H1 (cell line): ENCODE measurements around the gene GALNT17. TPM values are rescaled to one million over a fixed set of nuclear protein-coding genes. Genes with fewer than 3 reads are reported as not detected.

Experiments
- CTCF ChIA-PET: fragments of 300-600 bp; sonication (Branson Sonifier 250); formaldehyde crosslinking; loops from one replicate; lab custom pipeline; 2021; ENCODE audit not compliant: partially characterized antibody; lab: Charles Lee
- POLR2A ChIA-PET: fragments of 300-600 bp; sonication (Branson Sonifier 250); formaldehyde crosslinking; loops from one replicate; lab custom pipeline; 2021; ENCODE audit warnings: inconsistent platforms; ENCODE audit not compliant: partially characterized antibody; lab: Charles Lee
- DNase-seq, 2 experiments: peaks; one replicate each; pipeline versions ENCODE4 v3.0.0 to v3.0.0-alpha.2; 2010 to 2022; ENCODE audit warnings: low spot score in 2 of 2, low read depth in 1 of 2, mixed read lengths in 1 of 2
- FAIRE-seq: peaks from 2 replicates; lab custom pipeline; 2011; peaks lifted over from hg19 to GRCh38; lab: Jason Lieb, UNC
- H2AFZ ChIP-seq: 2 replicates; pipeline ENCODE4 v1.8.1; 2012; ENCODE audit warnings: low read length, inconsistent platforms
- H2AK5ac ChIP-seq: 2 replicates; pipeline ENCODE4 v1.6.1; 2013; ENCODE audit warnings: low read depth, low read length
- H2BK120ac ChIP-seq: replicated peaks from 2 replicates; pipeline ENCODE3; 2013; ENCODE audit warnings: low read depth, low read length, inconsistent platforms
- H2BK12ac ChIP-seq: 2 replicates; pipeline ENCODE4 v1.6.1; 2013; ENCODE audit warnings: low read depth, low read length
- H2BK15ac ChIP-seq: 2 replicates; pipeline ENCODE4 v1.6.1; 2013; ENCODE audit warnings: low read length
- H2BK20ac ChIP-seq: 2 replicates; pipeline ENCODE4 v1.6.1; 2013; ENCODE audit warnings: low read length
- H2BK5ac ChIP-seq: 2 replicates; pipeline ENCODE4 v1.6.1; 2013; ENCODE audit warnings: low read depth, low read length
- H3K14ac ChIP-seq: 2 replicates; pipeline ENCODE4 v1.6.1; 2013; ENCODE audit warnings: inconsistent platforms; ENCODE audit not compliant: insufficient read length
- H3K18ac ChIP-seq: 2 replicates; pipeline ENCODE4 v1.6.1; 2013; ENCODE audit warnings: low read length; ENCODE audit errors: extremely low read depth
- H3K23ac ChIP-seq: 2 replicates; pipeline ENCODE4 v1.6.1; 2013; ENCODE audit warnings: inconsistent platforms; ENCODE audit not compliant: insufficient read length
- H3K23me2 ChIP-seq: 2 replicates; pipeline ENCODE4 v1.6.1; 2013; ENCODE audit warnings: low read depth, low read length
- H3K27ac ChIP-seq: 2 replicates; pipeline ENCODE4 v1.6.1; 2011; ENCODE audit warnings: low read depth, low read length, inconsistent platforms
- H3K27me3 ChIP-seq, 4 experiments: replicated peaks in 1 of 4; 1 replicate in 1 of 4; 2 replicates in 3 of 4; pipeline versions ENCODE4 v1.6.1 to v1.8.1; 2011 to 2013; ENCODE audit warnings: low read length in 3 of 4, mild to moderate bottlenecking in 3 of 4, inconsistent platforms in 2 of 4, mixed read lengths in 2 of 4, moderate library complexity in 1 of 4; ENCODE audit not compliant: control insufficient read depth in 3 of 4, insufficient read depth in 3 of 4; ENCODE audit errors: extremely low read depth in 1 of 4
- H3K36me3 ChIP-seq, 4 experiments: 2 replicates each; pipeline versions ENCODE4 v1.6.1 to v1.8.1; 2011 to 2013; ENCODE audit warnings: mild to moderate bottlenecking in 4 of 4, low read length in 3 of 4, moderate library complexity in 2 of 4, control low read depth in 1 of 4, inconsistent platforms in 1 of 4; ENCODE audit not compliant: insufficient read depth in 4 of 4, control insufficient read depth in 2 of 4
- H3K4ac ChIP-seq: replicated peaks from 2 replicates; pipeline ENCODE3; 2013; ENCODE audit warnings: low read length, low read depth, mixed read lengths, inconsistent platforms; ENCODE audit not compliant: insufficient read length
- H3K4me1 ChIP-seq, 4 experiments: replicated peaks in 1 of 4; 1 replicate in 1 of 4; 2 replicates in 3 of 4; pipeline versions ENCODE4 v1.6.1 to v1.8.1; 2011 to 2013; ENCODE audit warnings: low read length in 3 of 4, inconsistent platforms in 2 of 4, mixed read lengths in 1 of 4; ENCODE audit not compliant: insufficient read depth in 4 of 4, control insufficient read depth in 3 of 4
- H3K4me2 ChIP-seq, 2 experiments: 2 replicates each; pipeline versions ENCODE4 v1.6.1 to v1.8.1; 2011 to 2013; ENCODE audit warnings: low read depth in 2 of 2, low read length in 2 of 2, control low read depth in 1 of 2, inconsistent platforms in 1 of 2, mild to moderate bottlenecking in 1 of 2; ENCODE audit not compliant: insufficient read depth in 1 of 2
- H3K4me3 ChIP-seq, 4 experiments: fragments of 200-600, 300-600 bp in 1 of 4; sonication (generic), shearing (Covaris generic), sonication (Bioruptor Twin) in 1 of 4; 2 replicates each; pipeline versions ENCODE4 v1.5.1 to v1.8.1; 2011 to 2016; ENCODE audit warnings: low read length in 4 of 4, low read depth in 3 of 4, control low read depth in 2 of 4, inconsistent platforms in 2 of 4, mild to moderate bottlenecking in 2 of 4, mixed read lengths in 1 of 4, moderate library complexity in 1 of 4; ENCODE audit not compliant: insufficient read depth in 2 of 4; ENCODE audit errors: extremely low read depth in 1 of 4
- H3K56ac ChIP-seq: replicated peaks from 2 replicates; pipeline ENCODE3; 2013; ENCODE audit warnings: low read depth, mild to moderate bottlenecking, mixed read lengths, low read length, inconsistent platforms; ENCODE audit not compliant: insufficient read length
- H3K79me1 ChIP-seq: 2 replicates; pipeline ENCODE4 v1.6.1; 2013; ENCODE audit warnings: low read depth, low read length, control low read depth
- H3K79me2 ChIP-seq, 2 experiments: 2 replicates each; pipeline versions ENCODE4 v1.6.1 to v1.8.1; 2012 to 2013; ENCODE audit warnings: low read length in 2 of 2, mild to moderate bottlenecking in 2 of 2, inconsistent platforms in 1 of 2; ENCODE audit not compliant: insufficient read depth in 2 of 2, control insufficient read depth in 1 of 2
- H3K9ac ChIP-seq, 4 experiments: replicated peaks in 1 of 4; 1 replicate in 1 of 4; 2 replicates in 3 of 4; pipeline versions ENCODE4 v1.6.1 to v1.8.1; 2011 to 2013; ENCODE audit warnings: low read depth in 3 of 4, low read length in 3 of 4, control low read depth in 2 of 4, mild to moderate bottlenecking in 2 of 4, moderate library complexity in 2 of 4, inconsistent platforms in 1 of 4; ENCODE audit errors: extremely low read depth in 1 of 4
- H3K9me3 ChIP-seq, 2 experiments: 2 replicates each; pipeline versions ENCODE4 v1.6.1 to v1.8.1; 2012 to 2013; ENCODE audit warnings: mild to moderate bottlenecking in 2 of 2, moderate library complexity in 2 of 2, control low read depth in 1 of 2, inconsistent platforms in 1 of 2, low read depth in 1 of 2, low read length in 1 of 2, mixed read lengths in 1 of 2; ENCODE audit not compliant: insufficient read depth in 2 of 2
- H4K20me1 ChIP-seq, 2 experiments: replicated peaks in 1 of 2; 2 replicates each; pipeline versions ENCODE3 to v1.8.1; 2011 to 2013; ENCODE audit warnings: inconsistent platforms in 2 of 2, low read length in 2 of 2, mild to moderate bottlenecking in 1 of 2; ENCODE audit not compliant: insufficient read depth in 2 of 2, control insufficient read depth in 1 of 2
- H4K5ac ChIP-seq: 2 replicates; pipeline ENCODE4 v1.6.1; 2013; ENCODE audit warnings: low read length, low read depth, mixed read lengths, inconsistent platforms; ENCODE audit not compliant: insufficient read length
- H4K8ac ChIP-seq: 2 replicates; pipeline ENCODE4 v1.8.0; 2013; ENCODE audit warnings: mild to moderate bottlenecking, moderate library complexity, low read length, inconsistent platforms; ENCODE audit not compliant: insufficient read depth; ENCODE audit errors: extremely low read depth
- H4K91ac ChIP-seq: replicated peaks from 2 replicates; pipeline ENCODE3; 2013; ENCODE audit warnings: low read length, mixed read lengths, inconsistent platforms; ENCODE audit not compliant: insufficient read length
- BCL11A ChIP-seq, 2 experiments: IDR thresholded peaks; one replicate each; pipeline ENCODE4 v1.6.1; 2011; ENCODE audit warnings: low read depth in 2 of 2, low read length in 2 of 2, mild to moderate bottlenecking in 2 of 2
- CBX5 ChIP-seq: fragments of 300-800, 300-1000 bp; sonication (generic); IDR thresholded peaks from 2 replicates; pipeline ENCODE4 v1.7.1; 2016; ENCODE audit warnings: antibody characterized with exemption, low read length, low read depth
- CHD2 ChIP-seq: IDR thresholded peaks from 2 replicates; pipeline ENCODE4 v1.6.1; 2012; ENCODE audit warnings: low read length, improper control_type of control experiment
- EGR1 ChIP-seq: IDR thresholded peaks from 2 replicates; pipeline ENCODE4 v1.6.1; 2011; ENCODE audit warnings: low read depth, low read length, borderline replicate concordance
- GABPA ChIP-seq: IDR thresholded peaks from 2 replicates; pipeline ENCODE4 v1.6.1; 2011; ENCODE audit warnings: mild to moderate bottlenecking, low read length, moderate library complexity, borderline replicate concordance; ENCODE audit not compliant: insufficient read depth
- GTF2F1 ChIP-seq: IDR thresholded peaks from 2 replicates; pipeline ENCODE4 v1.6.1; 2012; ENCODE audit warnings: low read depth, low read length, improper control_type of control experiment, borderline replicate concordance
- HDAC2 ChIP-seq, 2 experiments: fragments of 300-600 bp in 1 of 2; sonication (generic) in 1 of 2; IDR thresholded peaks; 2 replicates each; pipeline ENCODE4 v1.6.1; 2011 to 2012; ENCODE audit warnings: low read depth in 2 of 2, low read length in 2 of 2, mild to moderate bottlenecking in 2 of 2, moderate library complexity in 2 of 2, borderline replicate concordance in 1 of 2, inconsistent platforms in 1 of 2
- JUN ChIP-seq: IDR thresholded peaks from 2 replicates; pipeline ENCODE4 v1.6.1; 2011; ENCODE audit warnings: low read depth, mild to moderate bottlenecking, improper control_type of control experiment, low read length
- JUND ChIP-seq: IDR thresholded peaks from 2 replicates; pipeline ENCODE4 v1.6.1; 2011; ENCODE audit warnings: mild to moderate bottlenecking, improper control_type of control experiment, low read length
- POLR2A ChIP-seq, 2 experiments: IDR thresholded peaks; 1 replicate in 1 of 2; 2 replicates in 1 of 2; pipeline ENCODE4 v1.6.1; 2011; ENCODE audit warnings: low read depth in 2 of 2, low read length in 2 of 2, mild to moderate bottlenecking in 2 of 2; ENCODE audit errors: control extremely low read depth in 1 of 2
- RFX5 ChIP-seq: IDR thresholded peaks from 2 replicates; pipeline ENCODE4 v1.6.1; 2011; ENCODE audit warnings: low read depth, low read length, improper control_type of control experiment, borderline replicate concordance
- RXRA ChIP-seq: IDR thresholded peaks from 2 replicates; pipeline ENCODE4 v1.6.1; 2011; ENCODE audit warnings: low read depth, mild to moderate bottlenecking, low read length, moderate library complexity; ENCODE audit not compliant: insufficient read depth
- SP2 ChIP-seq: IDR thresholded peaks from 2 replicates; pipeline ENCODE4 v1.6.1; 2012; ENCODE audit warnings: mild to moderate bottlenecking, low read length, inconsistent platforms
- SP4 ChIP-seq: IDR thresholded peaks from 2 replicates; pipeline ENCODE4 v1.6.1; 2012; ENCODE audit warnings: low read length, inconsistent platforms
- TEAD4 ChIP-seq: IDR thresholded peaks from 2 replicates; pipeline ENCODE4 v1.6.1; 2012; ENCODE audit warnings: low read depth, low read length, inconsistent platforms, mixed read lengths
- YY1 ChIP-seq: IDR thresholded peaks from 2 replicates; pipeline ENCODE4 v1.6.1; 2011; ENCODE audit warnings: low read depth, mild to moderate bottlenecking, low read length
- WGBS, 2 experiments: shearing (Covaris generic) in 1 of 2; methylation state at CpG; one replicate each; pipeline versions ENCODE4 v1.1.6 to v1.1.7; 2013 to 2015; ENCODE audit warnings: low lambda C conversion rate in 2 of 2, mixed read lengths in 2 of 2, inconsistent platforms in 1 of 2, low coverage in 1 of 2, missing lambda C conversion rate in 1 of 2; ENCODE audit not compliant: insufficient replicate concordance in 2 of 2, insufficient coverage in 1 of 2, insufficient read length in 1 of 2; ENCODE audit errors: extremely low coverage in 1 of 2, missing lambda C conversion rate in 1 of 2; 5-methylcytosine and 5-hydroxymethylcytosine counted together
- polyA plus RNA-seq, 7 experiments: library from polyadenylated mRNA; depleted of rRNA in 3 of 7; stranded (reverse) in 5 of 7; unstranded in 2 of 7; fragments of >200 nt in 5 of 7; fragments of 200-250 nt in 2 of 7; gene quantifications; 1 replicate in 5 of 7; 2 replicates in 1 of 7; 4 replicates in 1 of 7; pipeline versions ENCODE4 v1.2.1 to v1.2.3, GENCODE V29; 2011 to 2013; ENCODE audit warnings: missing spikeins in 2 of 7, mixed read lengths in 2 of 7
- total RNA-seq: library from RNA; stranded (reverse); fragmentation: NEBNext Ultra II Directional; extraction: Animal tissue kit (Norgen Biotek cat#: 25700); gene quantifications from 2 replicates; pipeline ENCODE4 v1.2.1, GENCODE V29; 2021

GALNT17 gene
- total and polyA plus RNA-seq, 2 of the 8 experiments (the other 6 are each of a cell fraction or from before 2014, with no cell fraction given): 37.7 to 47.0 TPM

DNA sequence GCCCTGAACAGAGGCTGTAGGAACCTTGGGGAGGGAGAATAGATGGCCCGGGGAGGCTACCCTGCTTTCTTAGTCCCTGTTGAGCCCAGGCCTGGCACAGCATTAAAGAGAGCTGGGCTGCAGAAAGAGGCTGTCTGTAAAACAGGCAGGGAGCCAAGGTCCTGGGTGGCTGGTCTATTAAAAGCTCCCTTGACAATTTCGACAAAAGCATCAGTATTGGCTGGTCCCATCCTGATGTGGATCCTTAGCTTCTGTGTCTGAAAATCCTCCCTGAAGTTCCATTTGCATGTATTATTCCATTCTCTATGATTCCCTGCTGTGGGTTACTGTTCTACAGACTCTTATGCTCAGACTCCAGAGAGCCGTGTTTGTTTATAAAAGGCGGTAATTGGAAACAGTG lies 158.5 kb downstream of the GALNT17 start:
- Histone ChIP-seq H3K14ac (no peak overlapping the region), H3K23ac (no peak overlapping the region), H4K20me1 (peaks cover 0 to 4% of the 10 kb centered on the region in 2 experiments), H3K4me3 (no peak overlapping the region), H3K9ac (no peak overlapping the region), H3K36me3 (no peaks in the 10 kb centered on the region), H4K5ac (no peak overlapping the region), H3K79me1 (peaks cover 6% of the 10 kb centered on the region; the same call in 1 of the 2 replicates), H2BK12ac (no peak overlapping the region), H2BK5ac (no peak overlapping the region), H2AK5ac (no peak overlapping the region), H2BK120ac (no peak overlapping the region), H4K8ac (no peak overlapping the region), H3K18ac (no peak overlapping the region), H3K9me3 (no peaks in the 10 kb centered on the region), H3K4me2 (no peak overlapping the region), H4K91ac (no peak overlapping the region), H3K23me2 (peaks cover 3% of the 10 kb centered on the region; the same call in 1 of the 2 replicates), H3K4me1 (peaks cover 0 to 8% (median 6%) of the 10 kb centered on the region in 4 experiments; a peak in 5 of 7 replicates), H3K79me2 (peaks cover 0 to 91% of the 10 kb centered on the region in 2 experiments; a peak in 3 of 4 replicates), H3K56ac (no peak overlapping the region), H2BK15ac (no peak overlapping the region), H3K27ac (no peak overlapping the region), H2AFZ (no peak overlapping the region), H2BK20ac (no peak overlapping the region), H3K4ac (no peak overlapping the region), H3K27me3 (no peaks in the 10 kb centered on the region)
- WGBS, 2 experiments: 82% methylated on average over 4 of the region's 4 CpGs; no CpG with 5 or more reads in 1 of the 2 experiments
- ChIA-PET CTCF (interaction anchor here (1.6 kb wide), 1 partner anchor 21 kb away, joined by 4 read pairs; no protein-coding TSS in a partner anchor), POLR2A (interaction anchor here (0.6 kb wide), 1 partner anchor 262 kb away, joined by 3 read pairs; no protein-coding TSS in a partner anchor)
- DNase-seq (no peak), FAIRE-seq (no peak)
- TF ChIP-seq POLR2A (IDR thresholded peaks at IDR 0.05; ENCODE audit: control extremely low read depth in 1 of 2, low read depth in 2 of 2, low read length in 2 of 2) (no peak), BCL11A (IDR thresholded peaks at IDR 0.05; ENCODE audit: low read depth in 2 of 2, low read length in 2 of 2) (no peak), GTF2F1 (no peak), JUN (no peak), RXRA (no peak), YY1 (no peak), SP4 (no peak), GABPA (no peak), TEAD4 (no peak), SP2 (no peak), CHD2 (no peak), RFX5 (no peak), JUND (no peak), HDAC2 (IDR thresholded peaks at IDR 0.05; ENCODE audit: borderline replicate concordance in 1 of 2, low read depth in 2 of 2, low read length in 2 of 2) (no peak), EGR1 (no peak), CBX5 (no peak)
